Measurements from ENCODE around the gene KRT76.
A peak's percentile ranks its signal among the peaks of the same experiment; 100 is the strongest.

The KRT76 gene

GRCh38 chr12:52799505-52800211 lies 22.5 kb upstream of the KRT76 start:
- TF ChIP-seq NFIC (IDR thresholded peaks at IDR 0.05) = no peak
- TF ChIP-seq REST (IDR thresholded peaks at IDR 0.05; ENCODE audit: low read depth) = no peak
- no peak; the same call in 1 of the 2 replicates for TF ChIP-seq MAX (IDR thresholded peaks at IDR 0.05)
- no peak for TF ChIP-seq EP300 (IDR thresholded peaks at IDR 0.05; ENCODE audit: borderline replicate concordance)
- TF ChIP-seq FOXM1 (IDR thresholded peaks at IDR 0.05; ENCODE audit: borderline replicate concordance, low read depth) = no peak
- no peak for TF ChIP-seq USF1 (IDR thresholded peaks at IDR 0.05)
- no peak for TF ChIP-seq RAD21 (IDR thresholded peaks at IDR 0.05; ENCODE audit: low read depth)
- TF ChIP-seq TEAD4 (IDR thresholded peaks at IDR 0.05) = no peak
- TF ChIP-seq TCF12 (IDR thresholded peaks at IDR 0.05; ENCODE audit: low read depth) = no peak
- no peak for TF ChIP-seq ZBTB7A (IDR thresholded peaks at IDR 0.05; ENCODE audit: low read depth)
- no peak for TF ChIP-seq CREB1 (IDR thresholded peaks at IDR 0.05; ENCODE audit: low read depth)
- no peak for TF ChIP-seq CEBPB (IDR thresholded peaks at IDR 0.05)
- no peak for TF ChIP-seq EGR1 (IDR thresholded peaks at IDR 0.05)
- TF ChIP-seq TAF1 (IDR thresholded peaks at IDR 0.05; ENCODE audit: low read depth) = no peak
- no peak for TF ChIP-seq YY1 (IDR thresholded peaks at IDR 0.05; ENCODE audit: low read depth)

GRCh38 chr12:52798671-52799504 lies 21.7 kb upstream of the KRT76 start:
- peak; percentile 77 for TF ChIP-seq TEAD4 (IDR thresholded peaks at IDR 0.05)
- no peak for TF ChIP-seq FOXM1 (IDR thresholded peaks at IDR 0.05; ENCODE audit: borderline replicate concordance, low read depth)

GRCh38 chr12:52798003-52798670 lies 21.0 kb upstream of the KRT76 start:
- TF ChIP-seq FOXM1 (IDR thresholded peaks at IDR 0.05; ENCODE audit: borderline replicate concordance, low read depth) (no peak), EP300 (IDR thresholded peaks at IDR 0.05; ENCODE audit: borderline replicate concordance) (no peak), USF1 (IDR thresholded peaks at IDR 0.05) (no peak), RAD21 (IDR thresholded peaks at IDR 0.05; ENCODE audit: low read depth) (no peak), CEBPB (IDR thresholded peaks at IDR 0.05) (no peak), MAX (IDR thresholded peaks at IDR 0.05) (no peak), CREB1 (IDR thresholded peaks at IDR 0.05; ENCODE audit: low read depth) (no peak)

- TF ChIP-seq CREB1 (IDR thresholded peaks at IDR 0.05; ENCODE audit: low read depth) (no peak), TEAD4 (IDR thresholded peaks at IDR 0.05) (no peak), CEBPB (IDR thresholded peaks at IDR 0.05) (no peak)
These were observed 20.4 kb upstream of the KRT76 start for GRCh38 chr12:52797529-52797894.

GRCh38 chr12:52796839-52797528 lies 19.8 kb upstream of the KRT76 start:
- TF ChIP-seq RAD21 (IDR thresholded peaks at IDR 0.05; ENCODE audit: low read depth) = no peak
- TF ChIP-seq YY1 (IDR thresholded peaks at IDR 0.05; ENCODE audit: low read depth) = no peak
- no peak for TF ChIP-seq EGR1 (IDR thresholded peaks at IDR 0.05)
- TF ChIP-seq TAF1 (IDR thresholded peaks at IDR 0.05; ENCODE audit: low read depth) = no peak
- no peak for TF ChIP-seq EP300 (IDR thresholded peaks at IDR 0.05; ENCODE audit: borderline replicate concordance)
- TF ChIP-seq FOXM1 (IDR thresholded peaks at IDR 0.05; ENCODE audit: borderline replicate concordance, low read depth) = no peak
- TF ChIP-seq TEAD4 (IDR thresholded peaks at IDR 0.05) = no peak
- TF ChIP-seq CEBPB (IDR thresholded peaks at IDR 0.05) = no peak
- TF ChIP-seq USF1 (IDR thresholded peaks at IDR 0.05) = no peak
- no peak for TF ChIP-seq ZBTB7A (IDR thresholded peaks at IDR 0.05; ENCODE audit: low read depth)
- no peak for TF ChIP-seq MAX (IDR thresholded peaks at IDR 0.05)
- TF ChIP-seq TCF12 (IDR thresholded peaks at IDR 0.05; ENCODE audit: low read depth) = no peak
- TF ChIP-seq REST (IDR thresholded peaks at IDR 0.05; ENCODE audit: low read depth) = no peak
- no peak for TF ChIP-seq NFIC (IDR thresholded peaks at IDR 0.05)
- no peak for TF ChIP-seq CREB1 (IDR thresholded peaks at IDR 0.05; ENCODE audit: low read depth)
